IMR-90 (cell line): ENCODE measurements around the gene INPP5A. TPM values are rescaled to one million over a fixed set of nuclear protein-coding genes. Genes with fewer than 3 reads are reported as not detected.

Source experiments
- ATAC-seq: fragments of 200-7000 bp; cut with Tn5 transposase; 2 replicates; pipeline ENCODE4 v1.9.1; 2020; ENCODE audit warnings: low read depth, mild to moderate bottlenecking, moderate library complexity
- BruUV-seq: library from RNA; stranded (reverse); fragments of 400-500 nt; replicated peaks from 2 replicates; lab custom pipeline; 2021; lab: Mats Ljungman, UMichigan
- CTCF ChIA-PET: fragments of 300-600 bp; formaldehyde crosslinking; extraction: SDS; loops from one replicate; lab custom pipeline; 2021; ENCODE audit warnings: antibody characterized with exemption; lab: Yijun Ruan, JAX
- POLR2A ChIA-PET: fragments of 300-600 bp; sonication (Branson Sonifier 250); formaldehyde crosslinking; loops from one replicate; lab custom pipeline; 2022; ENCODE audit warnings: antibody characterized with exemption; ENCODE audit not compliant: unreplicated experiment; lab: Charles Lee
- DNase-seq: peaks from one replicate; pipeline ENCODE4 v3.0.0; 2013
- H2AFZ ChIP-seq: replicated peaks from 2 replicates; pipeline ENCODE3; 2013; ENCODE audit warnings: low read length, mild to moderate bottlenecking; ENCODE audit not compliant: poor library complexity
- H2AK5ac ChIP-seq: 2 replicates; pipeline ENCODE4 v1.6.1; 2013; ENCODE audit warnings: low read depth, low read length, inconsistent platforms
- H2AK9ac ChIP-seq: replicated peaks from 2 replicates; pipeline ENCODE3; 2013; ENCODE audit warnings: mild to moderate bottlenecking, low read depth, low read length, moderate library complexity; ENCODE audit not compliant: poor library complexity
- H2BK120ac ChIP-seq: 2 replicates; pipeline ENCODE4 v1.6.1; 2013; ENCODE audit warnings: low read depth, low read length, inconsistent platforms
- H2BK15ac ChIP-seq: 3 replicates; pipeline ENCODE4 v1.6.1; 2013; ENCODE audit warnings: low read depth, low read length, inconsistent platforms
- H2BK20ac ChIP-seq: 2 replicates; pipeline ENCODE4 v1.6.1; 2013; ENCODE audit warnings: low read depth, mild to moderate bottlenecking, inconsistent platforms, low read length, moderate library complexity
- H2BK5ac ChIP-seq: 2 replicates; pipeline ENCODE4 v1.6.1; 2013; ENCODE audit warnings: mild to moderate bottlenecking, low read depth, low read length, inconsistent platforms; ENCODE audit not compliant: poor library complexity, severe bottlenecking
- H3K14ac ChIP-seq: replicated peaks from 2 replicates; pipeline ENCODE4 v1.6.1; 2013; ENCODE audit warnings: low read depth, low read length, inconsistent platforms
- H3K18ac ChIP-seq: 2 replicates; pipeline ENCODE4 v1.6.1; 2013; ENCODE audit warnings: low read depth, low read length, control low read depth
- H3K23ac ChIP-seq: 2 replicates; pipeline ENCODE4 v1.6.1; 2013; ENCODE audit warnings: low read depth, low read length, inconsistent platforms
- H3K27ac ChIP-seq: 2 replicates; pipeline ENCODE4 v1.5.1; 2013; ENCODE audit warnings: mild to moderate bottlenecking, control low read depth, low read length; ENCODE audit not compliant: insufficient read depth
- H3K27me3 ChIP-seq: 2 replicates; pipeline ENCODE4 v1.6.1; 2013; ENCODE audit warnings: low read length; ENCODE audit not compliant: control insufficient read depth, insufficient read depth
- H3K36me3 ChIP-seq: 2 replicates; pipeline ENCODE4 v1.6.1; 2013; ENCODE audit warnings: low read length, mixed read lengths; ENCODE audit not compliant: control insufficient read depth, insufficient read depth
- H3K4ac ChIP-seq: 2 replicates; pipeline ENCODE4 v1.6.1; 2013; ENCODE audit warnings: low read depth, low read length, inconsistent platforms
- H3K4me1 ChIP-seq: 2 replicates; pipeline ENCODE4 v1.6.1; 2013; ENCODE audit warnings: low read length, mixed read lengths; ENCODE audit not compliant: control insufficient read depth, insufficient read depth
- H3K4me2 ChIP-seq: 2 replicates; pipeline ENCODE4 v1.6.1; 2013; ENCODE audit warnings: low read depth, mild to moderate bottlenecking, control low read depth, low read length, moderate library complexity
- H3K4me3 ChIP-seq: 2 replicates; pipeline ENCODE4 v1.5.1; 2013; ENCODE audit warnings: low read depth, mild to moderate bottlenecking, control low read depth, low read length, moderate library complexity; ENCODE audit not compliant: insufficient read depth
- H3K56ac ChIP-seq: 2 replicates; pipeline ENCODE4 v1.6.1; 2013; ENCODE audit warnings: low read length, inconsistent platforms; ENCODE audit not compliant: insufficient read depth; ENCODE audit errors: extremely low read depth
- H3K79me1 ChIP-seq, 2 experiments: 2 replicates each; pipeline ENCODE4 v1.6.1; 2013; ENCODE audit warnings: low read length in 2 of 2, inconsistent platforms in 1 of 2, low read depth in 1 of 2
- H3K9ac ChIP-seq: 2 replicates; pipeline ENCODE4 v1.6.1; 2013; ENCODE audit warnings: low read depth, low read length, control low read depth
- H3K9me1 ChIP-seq: 2 replicates; pipeline ENCODE4 v1.6.1; 2013; ENCODE audit warnings: low read length, inconsistent platforms; ENCODE audit not compliant: insufficient read depth
- H3K9me3 ChIP-seq: 2 replicates; pipeline ENCODE4 v1.6.1; 2013; ENCODE audit warnings: low read length; ENCODE audit not compliant: control insufficient read depth, insufficient read depth
- H4K20me1 ChIP-seq: 2 replicates; pipeline ENCODE4 v1.6.1; 2013; ENCODE audit warnings: low read length, inconsistent platforms; ENCODE audit not compliant: insufficient read depth
- H4K5ac ChIP-seq: 2 replicates; pipeline ENCODE4 v1.6.1; 2013; ENCODE audit warnings: mild to moderate bottlenecking, low read depth, low read length, control low read depth
- H4K8ac ChIP-seq, 2 experiments: 2 replicates each; pipeline ENCODE4 v1.6.1; 2013; ENCODE audit warnings: low read depth in 2 of 2, low read length in 2 of 2, control low read depth in 1 of 2, inconsistent platforms in 1 of 2
- H4K91ac ChIP-seq: 2 replicates; pipeline ENCODE4 v1.6.1; 2013; ENCODE audit warnings: low read depth, low read length, inconsistent platforms; ENCODE audit not compliant: insufficient read depth
- CEBPB ChIP-seq: IDR thresholded peaks from 2 replicates; pipeline ENCODE4 v1.6.1; 2012; ENCODE audit warnings: low read depth, low read length, improper control_type of control experiment
- MAZ ChIP-seq: IDR thresholded peaks from 2 replicates; pipeline ENCODE4 v1.6.1; 2012; ENCODE audit warnings: low read depth, mild to moderate bottlenecking, low read length, improper control_type of control experiment, moderate library complexity, borderline replicate concordance
- RCOR1 ChIP-seq: IDR thresholded peaks from 2 replicates; pipeline ENCODE4 v1.6.1; 2012; ENCODE audit warnings: mild to moderate bottlenecking, low read length, improper control_type of control experiment; ENCODE audit not compliant: insufficient replicate concordance
- WGBS, 2 experiments: methylation state at CpG; one replicate each; pipeline versions ENCODE4 v1.1.5 to v1.1.7; 2013; ENCODE audit warnings: missing lambda C conversion rate in 2 of 2; ENCODE audit not compliant: insufficient read length in 1 of 2; ENCODE audit errors: extremely low coverage in 2 of 2; 5-methylcytosine and 5-hydroxymethylcytosine counted together
- dilution Hi-C: fragments of 300-500 bp; cut with HindIII; formaldehyde crosslinking; loops from one replicate; pipeline ENCODE4 v1.14.3; 2018; ENCODE audit warnings: low sequenced_read_pairs; ENCODE audit not compliant: unreplicated experiment
- in situ Hi-C: fragments of 300-500 bp; cut with MboI; formaldehyde crosslinking; loops from 3 replicates; pipeline ENCODE4 v1.14.3; 2019; ENCODE audit warnings: low sequenced_read_pairs, inconsistent platforms, mixed read lengths
- intact Hi-C: fragments of 100-400 bp; cut with micrococcal nuclease; formaldehyde crosslinking; loops from 2 replicates; pipeline ENCODE4 v1.10.0; 2022
- polyA plus RNA-seq, 3 experiments: library from polyadenylated mRNA; depleted of rRNA; stranded (reverse); fragments of >200 nt; gene quantifications; 2 replicates each; pipeline ENCODE4 v1.2.3, GENCODE V29; 2012; ENCODE audit warnings: low replicate concordance in 1 of 3
- total RNA-seq: library from RNA; depleted of rRNA; stranded (reverse); fragments of >200 nt; gene quantifications from 2 replicates; pipeline ENCODE4 v1.2.3, GENCODE V29; 2012

Gene INPP5A
- total and polyA plus RNA-seq, 2 of the 4 experiments (the other 2 are of a cell fraction) = 21.4 to 36.7 TPM

DNA sequence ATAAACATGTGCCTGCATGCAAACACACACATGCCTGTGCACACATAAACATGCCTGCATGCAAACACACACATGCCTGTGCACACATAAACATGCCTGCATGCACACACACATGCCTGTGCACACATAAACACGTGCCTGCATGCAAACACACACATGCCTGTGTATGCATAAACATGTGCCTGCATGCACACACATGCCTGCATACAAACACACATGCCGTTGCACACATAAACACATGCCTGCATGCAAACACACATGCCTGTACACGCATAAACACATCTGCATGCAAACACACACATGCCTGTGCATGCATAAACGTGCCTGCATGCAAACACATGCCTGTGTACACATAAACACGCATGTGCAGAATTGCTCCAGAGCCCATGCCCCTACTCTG, 226.0 kb downstream of the INPP5A start:
- H3K36me3 ChIP-seq = peaks cover 5% of the 10 kb centered on the region
- ChIA-PET POLR2A (no interaction called here), CTCF (no interaction called here)
- ATAC-seq = no peak
- H2BK20ac ChIP-seq = no peak overlapping the region
- H3K27me3 ChIP-seq = no peaks in the 10 kb centered on the region
- TF ChIP-seq CEBPB = no peak
- no peak for TF ChIP-seq RCOR1
- no peak for TF ChIP-seq MAZ
- dilution Hi-C loops = no loop called here
- in situ Hi-C loops = no loop called here
- no peak overlapping the region for H3K4me3 ChIP-seq
- H3K4me2 ChIP-seq = no peak overlapping the region
- H3K56ac ChIP-seq = no peak overlapping the region
- H2AK9ac ChIP-seq = peak overlapping the region; percentile 16
- DNase-seq = no peak
- H3K27ac ChIP-seq = no peak overlapping the region
- no peak overlapping the region for H3K4ac ChIP-seq
- no peaks in the 10 kb centered on the region for H3K9me3 ChIP-seq
- no peak overlapping the region for H3K23ac ChIP-seq
- no peak overlapping the region for H2AK5ac ChIP-seq
- 98% methylated on average over 4 of the region's 5 CpGs; no CpG with 5 or more reads in 1 of the 2 experiments for WGBS, 2 experiments
- H2BK15ac ChIP-seq = no peak overlapping the region
- no peak overlapping the region for H2AFZ ChIP-seq
- H4K8ac ChIP-seq = no peak overlapping the region
- no peak overlapping the region for H3K9ac ChIP-seq
- no peaks in the 10 kb centered on the region for H4K20me1 ChIP-seq
- H2BK5ac ChIP-seq = no peak overlapping the region
- H3K9me1 ChIP-seq = peaks cover 6% of the 10 kb centered on the region
- no peak overlapping the region for H2BK120ac ChIP-seq
- no TSS peak for BruUV-seq
- intact Hi-C loops = no loop called here
- no peaks in the 10 kb centered on the region for H3K4me1 ChIP-seq
- H4K91ac ChIP-seq = no peak overlapping the region
- H3K79me1 ChIP-seq = no peaks in the 10 kb centered on the region
- H3K14ac ChIP-seq = no peak overlapping the region
- H3K18ac ChIP-seq = no peak overlapping the region
- no peak overlapping the region for H4K5ac ChIP-seq
